ENCODE data around the gene AIFM1. TPM values are rescaled to one million over a fixed set of nuclear protein-coding genes. Genes with fewer than 3 reads are reported as not detected.
A peak's percentile ranks its signal among the peaks of the same experiment; 100 is the strongest.

Gene AIFM1
- total RNA-seq, 2 donors from 2014 or later, result 14.8 to 22.4 TPM

DNA sequence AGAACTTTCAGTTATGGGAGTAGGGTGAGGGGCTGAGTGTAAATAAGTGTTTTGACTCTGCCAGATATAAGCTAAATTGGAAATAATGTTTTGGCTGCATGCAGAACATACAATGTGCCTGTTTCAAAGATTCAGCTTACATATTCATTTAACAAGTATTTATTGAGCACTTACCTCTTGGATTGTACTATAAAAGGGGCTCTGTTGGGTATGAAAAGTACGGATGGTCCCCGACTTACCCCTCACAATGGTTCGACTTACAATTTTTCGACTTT lies 799 bp upstream of the AIFM1 start:
- Histone ChIP-seq H3K27ac (peak overlapping the region; percentile 71 to 93 (median 81)), H3K4me1 (peaks cover 31% of the 10 kb centered on the region), H3K9me3 (no peaks in the 10 kb centered on the region), H3K27me3 (no peaks in the 10 kb centered on the region), H3K36me3 (replicated peaks in 1 of 2; ENCODE audit: insufficient read depth in 1 of 2, low read depth in 2 of 2) (no peaks in the 10 kb centered on the region), H3K4me3 (peak overlapping the region; percentile 22 to 30)
- 0% methylated on average over 4 of the region's 4 CpGs for WGBS, 2 donors
- DNase-seq (no peak), ATAC-seq (no peak)
- no peak for TF ChIP-seq POLR2A (IDR thresholded peaks at IDR 0.05)
- TF ChIP-seq, protein P1, sequence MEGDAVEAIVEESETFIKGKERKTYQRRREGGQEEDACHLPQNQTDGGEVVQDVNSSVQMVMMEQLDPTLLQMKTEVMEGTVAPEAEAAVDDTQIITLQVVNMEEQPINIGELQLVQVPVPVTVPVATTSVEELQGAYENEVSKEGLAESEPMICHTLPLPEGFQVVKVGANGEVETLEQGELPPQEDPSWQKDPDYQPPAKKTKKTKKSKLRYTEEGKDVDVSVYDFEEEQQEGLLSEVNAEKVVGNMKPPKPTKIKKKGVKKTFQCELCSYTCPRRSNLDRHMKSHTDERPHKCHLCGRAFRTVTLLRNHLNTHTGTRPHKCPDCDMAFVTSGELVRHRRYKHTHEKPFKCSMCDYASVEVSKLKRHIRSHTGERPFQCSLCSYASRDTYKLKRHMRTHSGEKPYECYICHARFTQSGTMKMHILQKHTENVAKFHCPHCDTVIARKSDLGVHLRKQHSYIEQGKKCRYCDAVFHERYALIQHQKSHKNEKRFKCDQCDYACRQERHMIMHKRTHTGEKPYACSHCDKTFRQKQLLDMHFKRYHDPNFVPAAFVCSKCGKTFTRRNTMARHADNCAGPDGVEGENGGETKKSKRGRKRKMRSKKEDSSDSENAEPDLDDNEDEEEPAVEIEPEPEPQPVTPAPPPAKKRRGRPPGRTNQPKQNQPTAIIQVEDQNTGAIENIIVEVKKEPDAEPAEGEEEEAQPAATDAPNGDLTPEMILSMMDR (IDR thresholded peaks at IDR 0.05), result no peak
- intact Hi-C loops (cut with DNase I), result no loop called here

DNA sequence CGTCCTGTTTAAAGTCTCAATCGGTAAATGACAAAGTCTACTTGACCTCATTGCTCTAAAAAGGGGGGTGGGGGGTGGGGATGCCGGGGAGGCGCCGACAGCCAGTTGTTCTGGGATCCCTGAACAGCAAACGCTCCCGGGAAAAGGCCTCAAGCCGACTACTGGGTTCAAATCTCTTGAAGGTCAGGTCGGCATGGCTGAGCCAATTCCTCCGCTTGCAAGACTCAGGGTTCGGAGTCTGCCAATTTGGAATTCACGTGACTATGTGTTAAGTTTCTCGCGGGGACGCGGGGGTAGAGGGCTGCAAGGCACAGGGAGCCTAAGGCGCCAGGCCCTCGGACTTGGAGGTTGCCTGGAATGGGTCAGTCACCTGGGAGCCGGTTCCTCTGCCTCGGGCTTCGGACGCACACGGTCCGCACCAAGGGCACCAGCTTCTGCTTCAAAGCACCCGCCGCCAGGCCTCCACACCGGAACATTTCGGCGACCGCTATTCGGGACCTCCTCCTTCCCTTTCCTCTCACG lies 399 bp downstream of the AIFM1 start:
- Histone ChIP-seq H3K4me3 (peak overlapping the region; percentile 22 to 30), H3K36me3 (replicated peaks in 1 of 2; ENCODE audit: insufficient read depth in 1 of 2, low read depth in 2 of 2) (no peaks in the 10 kb centered on the region), H3K27me3 (no peaks in the 10 kb centered on the region), H3K9me3 (no peaks in the 10 kb centered on the region), H3K4me1 (peaks cover 25% of the 10 kb centered on the region), H3K27ac (peak overlapping the region; percentile 71 to 93 (median 81))
- 1% methylated on average over 23 of the region's 32 CpGs; no CpG with 5 or more reads in 1 of the 2 donors for WGBS, 2 donors
- TF ChIP-seq POLR2A (IDR thresholded peaks at IDR 0.05), result no peak
- TF ChIP-seq, protein P1 (IDR thresholded peaks at IDR 0.05), result no peak
- intact Hi-C loops (cut with DNase I), result no loop called here
- DNase-seq, result no peak
- ATAC-seq, result no peak

DNA sequence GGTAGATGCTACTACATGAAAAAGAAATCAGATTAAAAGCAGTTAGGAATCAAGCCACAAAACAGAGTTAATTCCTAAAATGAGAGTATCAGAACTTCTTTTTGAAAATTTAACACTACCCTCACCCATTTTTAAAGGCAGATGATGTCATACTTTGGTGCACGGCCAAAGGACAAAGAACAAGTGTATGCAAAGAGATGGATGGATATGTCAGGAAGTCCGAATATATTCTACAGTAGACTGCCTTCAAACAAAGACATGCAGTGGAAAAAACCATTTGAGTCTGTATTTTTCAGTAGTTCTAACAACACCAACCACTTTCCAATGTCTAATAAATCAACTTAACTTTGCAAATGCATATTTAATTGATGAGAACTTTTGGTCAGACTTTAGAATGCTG lies 2.2 kb downstream of the AIFM1 start:
- Histone ChIP-seq H3K9me3 (no peaks in the 10 kb centered on the region), H3K36me3 (replicated peaks in 1 of 2; ENCODE audit: insufficient read depth in 1 of 2, low read depth in 2 of 2) (no peaks in the 10 kb centered on the region), H3K27ac (no peak overlapping the region), H3K4me3 (no peak overlapping the region), H3K27me3 (no peaks in the 10 kb centered on the region), H3K4me1 (peaks cover 28% of the 10 kb centered on the region)
- ATAC-seq (no peak), DNase-seq (no peak)
- intact Hi-C loops (cut with DNase I), result no loop called here
- TF ChIP-seq POLR2A (IDR thresholded peaks at IDR 0.05), result no peak
- TF ChIP-seq, protein P1 (IDR thresholded peaks at IDR 0.05), result no peak
- WGBS, 2 donors, result 32 to 47% methylated on average over 2 of the region's 2 CpGs

DNA sequence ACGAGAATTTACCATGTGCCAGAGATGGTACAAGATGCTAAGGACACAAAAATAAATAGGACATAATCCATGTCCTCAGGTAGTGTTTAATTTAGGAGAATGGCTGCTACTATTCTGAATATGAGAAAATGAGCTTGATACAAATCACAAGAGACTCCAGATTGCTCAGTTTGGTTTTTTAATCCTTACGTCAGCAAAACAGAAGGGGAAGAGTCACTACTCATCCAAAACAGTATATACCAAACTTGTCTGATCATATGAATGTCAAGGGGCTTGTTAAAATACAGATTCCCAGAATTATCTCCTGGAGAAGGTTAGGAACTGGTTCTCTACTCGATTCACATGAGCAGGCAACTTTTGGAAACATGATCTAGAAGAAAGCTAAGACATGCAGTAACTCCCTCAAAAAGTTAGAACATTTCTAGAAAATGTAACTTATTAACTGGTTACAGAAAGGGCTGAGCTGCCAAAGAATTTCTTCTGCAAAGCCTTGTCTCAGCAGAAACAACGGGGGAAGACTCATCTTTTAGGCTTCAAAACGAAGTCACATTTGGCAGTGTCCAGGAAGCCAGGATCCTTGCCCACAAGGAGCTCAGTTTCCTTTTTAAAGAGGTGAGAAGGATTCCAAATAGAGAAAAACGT lies 3.4 kb downstream of the AIFM1 start:
- Histone ChIP-seq H3K4me3 (no peak overlapping the region), H3K27me3 (no peaks in the 10 kb centered on the region), H3K4me1 (peaks cover 28% of the 10 kb centered on the region), H3K36me3 (replicated peaks in 1 of 2; ENCODE audit: insufficient read depth in 1 of 2, low read depth in 2 of 2) (no peaks in the 10 kb centered on the region), H3K27ac (no peak overlapping the region), H3K9me3 (no peaks in the 10 kb centered on the region)
- ATAC-seq (no peak), DNase-seq (no peak)
- TF ChIP-seq, protein P1 (IDR thresholded peaks at IDR 0.05), result no peak
- TF ChIP-seq POLR2A (IDR thresholded peaks at IDR 0.05), result no peak
- intact Hi-C loops (cut with DNase I), result no loop called here
- WGBS, 2 donors, result 37% methylated on average over 6 of the region's 6 CpGs

DNA sequence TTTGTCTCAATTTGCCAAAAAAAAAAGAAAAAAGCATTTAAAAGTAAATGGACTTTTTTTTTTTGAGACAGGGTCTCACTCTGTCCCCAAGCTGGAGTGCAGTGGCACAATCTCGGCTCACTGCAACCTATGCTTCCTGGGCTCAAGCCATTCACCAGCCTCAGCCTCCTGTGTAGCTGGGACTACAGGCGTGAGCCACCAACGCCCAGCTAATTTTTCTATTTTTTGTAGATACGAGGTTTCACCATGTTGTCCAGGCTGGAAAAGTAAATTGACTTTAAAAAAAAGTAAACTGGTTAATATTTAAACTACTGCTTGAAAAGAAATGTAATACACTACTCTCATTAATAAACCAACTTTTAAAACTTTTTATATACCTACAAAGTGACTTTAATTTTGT lies 5.9 kb downstream of the AIFM1 start:
- H3K9me3 ChIP-seq, result no peaks in the 10 kb centered on the region
- H3K27ac ChIP-seq, result no peak overlapping the region
- TF ChIP-seq, protein P1 (IDR thresholded peaks at IDR 0.05), result no peak
- TF ChIP-seq POLR2A (IDR thresholded peaks at IDR 0.05), result no peak
- no peaks in the 10 kb centered on the region for H3K36me3 ChIP-seq (replicated peaks in 1 of 2; ENCODE audit: insufficient read depth in 1 of 2, low read depth in 2 of 2)
- intact Hi-C loops (cut with DNase I), result no loop called here
- ATAC-seq, result no peak
- peaks cover 21% of the 10 kb centered on the region for H3K4me1 ChIP-seq
- DNase-seq, result no peak
- no peak overlapping the region for H3K4me3 ChIP-seq
- 26 to 36% methylated on average over 4 of the region's 4 CpGs for WGBS, 2 donors
- no peaks in the 10 kb centered on the region for H3K27me3 ChIP-seq

Measured in body of pancreas (tissue), 4 donors.